Measurements from ENCODE around the gene BTNL3. TPM values are rescaled to one million over a fixed set of nuclear protein-coding genes. Genes with fewer than 3 reads are reported as not detected.

The BTNL3 gene, protein sequence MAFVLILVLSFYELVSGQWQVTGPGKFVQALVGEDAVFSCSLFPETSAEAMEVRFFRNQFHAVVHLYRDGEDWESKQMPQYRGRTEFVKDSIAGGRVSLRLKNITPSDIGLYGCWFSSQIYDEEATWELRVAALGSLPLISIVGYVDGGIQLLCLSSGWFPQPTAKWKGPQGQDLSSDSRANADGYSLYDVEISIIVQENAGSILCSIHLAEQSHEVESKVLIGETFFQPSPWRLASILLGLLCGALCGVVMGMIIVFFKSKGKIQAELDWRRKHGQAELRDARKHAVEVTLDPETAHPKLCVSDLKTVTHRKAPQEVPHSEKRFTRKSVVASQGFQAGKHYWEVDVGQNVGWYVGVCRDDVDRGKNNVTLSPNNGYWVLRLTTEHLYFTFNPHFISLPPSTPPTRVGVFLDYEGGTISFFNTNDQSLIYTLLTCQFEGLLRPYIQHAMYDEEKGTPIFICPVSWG
- not detected in 2 replicates for total RNA-seq (ENCODE audit: low replicate concordance)

DNA sequence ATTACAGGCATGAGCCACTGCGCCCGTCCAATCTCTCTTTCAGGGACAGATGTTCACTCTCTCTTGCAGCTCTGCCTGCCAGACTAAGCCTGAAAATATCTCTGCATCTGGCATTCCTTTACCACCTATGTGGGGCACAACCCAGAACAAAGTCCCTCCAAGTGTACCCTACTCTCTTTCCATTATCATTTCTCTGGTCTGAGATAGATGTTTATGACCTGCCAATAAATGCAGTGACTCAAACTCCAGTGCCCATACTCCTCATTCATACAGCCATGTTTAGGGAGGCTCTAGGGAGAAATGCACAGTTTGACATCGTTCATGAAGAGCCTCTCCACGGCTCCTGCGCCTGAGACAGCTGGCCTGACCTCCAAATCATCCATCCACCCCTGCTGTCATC is at the start of gene BTNL3:
TSS of gene BTNL3 (plus strand) at position 255 of the 400 bp plus-strand sequence. CDS start 183 bp downstream, outside the sequence.
- H3K4me3 ChIP-seq (ENCODE audit: low read depth, low read length), result no peak within 1 kb of the TSS
- DNase-seq (ENCODE audit: low read depth), result no peak
- TF ChIP-seq, protein P1, sequence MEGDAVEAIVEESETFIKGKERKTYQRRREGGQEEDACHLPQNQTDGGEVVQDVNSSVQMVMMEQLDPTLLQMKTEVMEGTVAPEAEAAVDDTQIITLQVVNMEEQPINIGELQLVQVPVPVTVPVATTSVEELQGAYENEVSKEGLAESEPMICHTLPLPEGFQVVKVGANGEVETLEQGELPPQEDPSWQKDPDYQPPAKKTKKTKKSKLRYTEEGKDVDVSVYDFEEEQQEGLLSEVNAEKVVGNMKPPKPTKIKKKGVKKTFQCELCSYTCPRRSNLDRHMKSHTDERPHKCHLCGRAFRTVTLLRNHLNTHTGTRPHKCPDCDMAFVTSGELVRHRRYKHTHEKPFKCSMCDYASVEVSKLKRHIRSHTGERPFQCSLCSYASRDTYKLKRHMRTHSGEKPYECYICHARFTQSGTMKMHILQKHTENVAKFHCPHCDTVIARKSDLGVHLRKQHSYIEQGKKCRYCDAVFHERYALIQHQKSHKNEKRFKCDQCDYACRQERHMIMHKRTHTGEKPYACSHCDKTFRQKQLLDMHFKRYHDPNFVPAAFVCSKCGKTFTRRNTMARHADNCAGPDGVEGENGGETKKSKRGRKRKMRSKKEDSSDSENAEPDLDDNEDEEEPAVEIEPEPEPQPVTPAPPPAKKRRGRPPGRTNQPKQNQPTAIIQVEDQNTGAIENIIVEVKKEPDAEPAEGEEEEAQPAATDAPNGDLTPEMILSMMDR (IDR thresholded peaks at IDR 0.05; ENCODE audit: insufficient read depth, low read length), result no peak

DNA sequence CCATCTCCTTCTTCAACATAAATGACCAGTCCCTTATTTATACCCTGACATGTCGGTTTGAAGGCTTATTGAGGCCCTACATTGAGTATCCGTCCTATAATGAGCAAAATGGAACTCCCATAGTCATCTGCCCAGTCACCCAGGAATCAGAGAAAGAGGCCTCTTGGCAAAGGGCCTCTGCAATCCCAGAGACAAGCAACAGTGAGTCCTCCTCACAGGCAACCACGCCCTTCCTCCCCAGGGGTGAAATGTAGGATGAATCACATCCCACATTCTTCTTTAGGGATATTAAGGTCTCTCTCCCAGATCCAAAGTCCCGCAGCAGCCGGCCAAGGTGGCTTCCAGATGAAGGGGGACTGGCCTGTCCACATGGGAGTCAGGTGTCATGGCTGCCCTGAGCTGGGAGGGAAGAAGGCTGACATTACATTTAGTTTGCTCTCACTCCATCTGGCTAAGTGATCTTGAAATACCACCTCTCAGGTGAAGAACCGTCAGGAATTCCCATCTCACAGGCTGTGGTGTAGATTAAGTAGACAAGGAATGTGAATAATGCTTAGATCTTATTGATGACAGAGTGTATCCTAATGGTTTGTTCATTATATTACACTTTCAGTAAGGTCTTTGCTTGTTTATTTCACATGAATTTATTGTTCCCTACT is 38.2 kb upstream of the BTNL3 start:
- TF ChIP-seq, protein P1 (IDR thresholded peaks at IDR 0.05; ENCODE audit: insufficient read depth, low read length), result no peak
- no peak overlapping the region for H3K4me3 ChIP-seq (ENCODE audit: low read depth, low read length)
- DNase-seq (ENCODE audit: low read depth), result peak; percentile 22

DNA sequence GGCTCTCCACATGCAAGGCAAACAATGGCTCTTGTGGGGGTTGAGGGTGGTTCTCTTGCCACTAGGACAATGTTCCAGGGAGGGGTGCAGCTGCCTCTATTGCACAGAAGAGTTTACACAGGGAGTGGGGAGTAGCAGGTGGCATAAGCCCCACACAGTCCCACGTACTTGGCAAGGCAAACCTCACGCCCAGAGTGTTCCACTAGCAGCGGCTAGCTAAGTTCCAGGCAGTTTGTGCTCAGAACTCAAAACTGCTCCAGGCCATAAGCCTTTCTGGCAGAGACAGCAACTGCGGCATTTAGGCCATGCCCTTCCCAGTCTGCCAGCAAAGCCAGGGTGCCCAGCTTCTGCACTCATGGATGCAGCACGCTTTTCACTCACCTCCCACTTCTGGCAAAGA is 29.0 kb upstream of the BTNL3 start:
- no peak overlapping the region for H3K4me3 ChIP-seq (ENCODE audit: low read depth, low read length)
- no peak for DNase-seq (ENCODE audit: low read depth)
- TF ChIP-seq, protein P1 (IDR thresholded peaks at IDR 0.05; ENCODE audit: insufficient read depth, low read length), result no peak

DNA sequence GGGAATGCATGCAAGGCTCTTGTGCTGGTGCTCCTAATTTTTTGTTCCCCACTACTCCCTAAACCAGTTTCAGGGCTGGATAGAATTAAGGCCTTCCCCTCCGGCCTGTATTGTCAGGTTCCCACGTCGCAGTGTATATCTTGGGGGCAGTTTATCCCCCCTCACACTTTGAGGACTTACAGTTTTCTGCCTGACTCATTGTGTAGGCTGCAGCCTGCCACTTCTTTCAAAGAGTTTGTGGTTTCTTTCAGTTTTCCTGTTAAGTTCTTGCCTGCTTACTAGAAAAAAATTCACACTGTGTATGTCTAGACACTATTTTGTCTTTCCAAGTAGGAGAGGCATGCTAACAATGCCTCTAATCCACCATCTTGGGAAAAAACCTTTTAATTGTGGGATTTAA is 28.4 kb upstream of the BTNL3 start:
- DNase-seq (ENCODE audit: low read depth), result peak; percentile 1
- TF ChIP-seq, protein P1 (IDR thresholded peaks at IDR 0.05; ENCODE audit: insufficient read depth, low read length), result no peak
- H3K4me3 ChIP-seq (ENCODE audit: low read depth, low read length), result no peak overlapping the region

DNA sequence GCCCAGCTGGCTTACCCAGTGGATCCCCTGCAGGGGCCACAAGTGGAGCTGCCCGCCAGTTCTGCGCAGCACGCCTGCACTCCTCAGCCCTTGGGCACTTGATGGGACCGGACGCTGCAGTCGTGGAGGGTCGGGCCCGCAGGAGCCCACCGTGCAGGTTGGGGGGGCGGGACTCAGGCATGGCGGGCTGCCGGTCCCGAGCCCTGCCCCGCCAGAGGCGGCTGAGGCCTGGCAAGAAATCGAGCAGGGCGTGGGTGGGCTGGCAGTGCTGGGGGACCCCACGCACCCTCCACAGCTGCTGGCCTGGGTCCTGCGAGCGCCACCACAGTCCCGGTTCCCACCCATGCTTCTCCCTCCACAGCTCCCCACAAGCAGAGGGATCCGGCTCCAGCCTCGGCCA is 19.2 kb upstream of the BTNL3 start:
- H3K4me3 ChIP-seq (ENCODE audit: low read depth, low read length), result no peak overlapping the region
- no peak for DNase-seq (ENCODE audit: low read depth)
- TF ChIP-seq, protein P1 (IDR thresholded peaks at IDR 0.05; ENCODE audit: insufficient read depth, low read length), result no peak

DNA sequence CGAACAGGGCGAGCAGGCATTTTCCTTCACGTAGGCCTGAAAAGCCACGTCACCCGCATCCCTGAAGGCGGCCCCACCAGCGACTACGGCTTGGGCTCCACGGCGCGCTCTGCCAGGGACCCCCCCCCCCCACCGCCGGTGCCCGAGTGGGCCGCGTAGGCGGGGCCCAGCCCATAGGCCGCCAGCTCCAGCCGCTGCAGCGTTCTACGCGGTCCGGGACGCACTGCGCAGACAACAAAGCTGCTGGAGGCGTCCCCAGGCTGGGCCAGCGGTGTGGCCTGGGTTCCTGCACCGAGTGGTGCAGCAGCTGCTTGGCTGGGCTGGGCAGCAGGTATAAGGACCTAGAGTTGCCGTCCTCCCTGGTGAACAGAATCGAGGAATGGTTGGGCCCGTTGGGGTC is 18.3 kb upstream of the BTNL3 start:
- no peak for DNase-seq (ENCODE audit: low read depth)
- TF ChIP-seq, protein P1 (IDR thresholded peaks at IDR 0.05; ENCODE audit: insufficient read depth, low read length), result no peak
- no peak overlapping the region for H3K4me3 ChIP-seq (ENCODE audit: low read depth, low read length)

All from fibroblast of the aortic adventitia (primary cell).